Tibial nerve (tissue), 4 donors: ENCODE data around the gene OAS3.

Source experiments
- CTCF ChIP-seq, 5 experiments: fragments of 200-600 bp in 3 of 5; fragments of 450-650 bp in 2 of 5; sonication (generic) in 3 of 5; IDR thresholded peaks; one replicate each; pipeline ENCODE4 v1.5.1; 2016 to 2019; ENCODE audit warnings: antibody characterized with exemption in 5 of 5, mild to moderate bottlenecking in 3 of 5, moderate library complexity in 2 of 5
- EP300 ChIP-seq, 2 donors: sonication (generic); formaldehyde crosslinking; IDR thresholded peaks; one replicate each; pipeline ENCODE4 v1.6.1; 2017; ENCODE audit warnings: antibody characterized with exemption in 2 of 2, mild to moderate bottlenecking in 1 of 2
- POLR2A ChIP-seq, 2 donors: fragments of 450-650 bp; IDR thresholded peaks; one replicate each; pipeline ENCODE4 v1.6.1; 2017; ENCODE audit warnings: antibody characterized with exemption in 2 of 2, mild to moderate bottlenecking in 2 of 2, moderate library complexity in 2 of 2

DNA sequence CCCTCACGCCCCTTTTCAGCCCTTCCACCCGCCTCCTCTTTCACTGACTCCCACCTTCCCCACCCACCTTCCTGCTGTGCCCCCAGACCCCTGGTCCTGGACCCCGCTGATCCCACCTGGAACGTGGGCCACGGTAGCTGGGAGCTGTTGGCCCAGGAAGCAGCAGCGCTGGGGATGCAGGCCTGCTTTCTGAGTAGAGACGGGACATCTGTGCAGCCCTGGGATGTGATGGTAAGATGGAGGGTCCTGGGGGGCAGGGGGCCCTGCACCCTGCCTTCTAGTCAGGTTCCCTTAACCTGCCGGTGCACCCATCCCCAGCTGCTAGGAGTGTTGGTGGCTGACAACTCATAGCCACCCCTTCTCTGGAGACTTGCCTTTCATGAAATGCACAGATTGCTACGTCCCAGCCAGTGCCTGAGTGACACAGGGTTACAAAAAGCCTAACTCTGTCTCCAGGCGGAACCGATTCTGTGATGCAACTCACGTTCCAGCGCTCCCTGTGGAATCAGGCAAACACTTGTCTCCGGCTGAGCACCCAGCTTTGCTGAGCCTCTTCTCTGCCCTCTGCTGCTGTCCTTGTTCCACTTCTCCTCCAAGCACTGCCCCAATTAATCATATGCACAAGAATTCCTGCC, 25.1 kb downstream of the OAS3 start:
- TF ChIP-seq POLR2A (IDR thresholded peaks at IDR 0.05) = no peak
- no peak for TF ChIP-seq CTCF (IDR thresholded peaks at IDR 0.05)
- no peak for TF ChIP-seq EP300 (IDR thresholded peaks at IDR 0.05)
